Inferior parietal cortex (tissue), 1 donor: Measurements from ENCODE around the gene PCBP3.

ENCODE experiments used
- DNase-seq: peaks from one replicate; pipeline ENCODE4 v3.0.0-alpha.2; 2016; ENCODE audit errors: extremely low spot score

Gene PCBP3

GRCh38 chr21:45930792-45931191, 287.3 kb downstream of the PCBP3 start:
- DNase-seq = no peak

GRCh38 chr21:45931397-45931969, 288.0 kb downstream of the PCBP3 start:
- DNase-seq = no peak

GRCh38 chr21:45932922-45933502, 289.5 kb downstream of the PCBP3 start:
- DNase-seq = no peak

- DNase-seq = no peak
Measured at GRCh38 chr21:45934085-45934484, 290.6 kb downstream of the PCBP3 start.

GRCh38 chr21:45934554-45934953, 291.0 kb downstream of the PCBP3 start:
- DNase-seq = no peak

- no peak for DNase-seq
Measured at GRCh38 chr21:45935628-45936027, 292.1 kb downstream of the PCBP3 start.

- no peak for DNase-seq
Measured at GRCh38 chr21:45937721-45938452, 294.4 kb downstream of the PCBP3 start.

GRCh38 chr21:45938453-45938755, 294.9 kb downstream of the PCBP3 start:
- no peak for DNase-seq

GRCh38 chr21:45938811-45939520, 295.4 kb downstream of the PCBP3 start:
- DNase-seq = no peak

- DNase-seq = no peak
Measured at GRCh38 chr21:45939521-45940045, 296.1 kb downstream of the PCBP3 start.

GRCh38 chr21:45940091-45940490, 296.6 kb downstream of the PCBP3 start:
- DNase-seq = no peak

GRCh38 chr21:45940621-45941337, 297.3 kb downstream of the PCBP3 start:
- DNase-seq = no peak

GRCh38 chr21:45941338-45941710, 297.8 kb downstream of the PCBP3 start:
- no peak for DNase-seq

- no peak for DNase-seq
Measured at GRCh38 chr21:45941717-45942546, 298.4 kb downstream of the PCBP3 start.

- DNase-seq = no peak
Measured at GRCh38 chr21:45942755-45943629, 299.5 kb downstream of the PCBP3 start.

GRCh38 chr21:45943630-45944540, 300.4 kb downstream of the PCBP3 start:
- DNase-seq = no peak

GRCh38 chr21:45944601-45945000, 301.1 kb downstream of the PCBP3 start:
- DNase-seq = no peak

GRCh38 chr21:45945066-45945867, 301.7 kb downstream of the PCBP3 start:
- DNase-seq = no peak
